WTC11 (cell line): ENCODE data around the gene REN.

Experiments
- ATF6 ChIP-seq: sonication (generic); formaldehyde crosslinking; IDR thresholded peaks from 2 replicates; pipeline ENCODE4 v1.8.1; 2023; ENCODE audit warnings: mild to moderate bottlenecking, missing genetic modification reagents
- CBFB ChIP-seq: sonication (generic); formaldehyde crosslinking; IDR thresholded peaks from 2 replicates; pipeline ENCODE4 v1.8.1; 2022; ENCODE audit warnings: mild to moderate bottlenecking, low read depth, missing genetic modification reagents
- CREB1 ChIP-seq: sonication (generic); formaldehyde crosslinking; IDR thresholded peaks from 2 replicates; pipeline ENCODE4 v1.8.0; 2023; ENCODE audit warnings: mild to moderate bottlenecking, missing genetic modification reagents
- CTCF ChIP-seq: fragments of 200-600 bp; IDR thresholded peaks from 2 replicates; pipeline ENCODE4 v1.8.0; 2022; ENCODE audit warnings: antibody characterized with exemption
- FOXK1 ChIP-seq: sonication (generic); formaldehyde crosslinking; IDR thresholded peaks from 2 replicates; pipeline ENCODE4 v1.8.0; 2022; ENCODE audit warnings: mild to moderate bottlenecking, moderate library complexity, missing genetic modification reagents
- GTF2I ChIP-seq: fragments of 250-450 bp; sonication (Bioruptor Pico); conservative IDR thresholded peaks from 2 replicates; pipeline ENCODE4 v1.4.0; 2021; ENCODE audit warnings: mild to moderate bottlenecking
- JAZF1 ChIP-seq: fragments of 250-450 bp; sonication (Bioruptor Pico); IDR thresholded peaks from 2 replicates; pipeline ENCODE4 v1.9.0; 2021; ENCODE audit warnings: moderate library complexity, mild to moderate bottlenecking, inconsistent platforms
- NR1H2 ChIP-seq: sonication (generic); formaldehyde crosslinking; IDR thresholded peaks from 2 replicates; pipeline ENCODE4 v1.9.0; 2021; ENCODE audit warnings: mild to moderate bottlenecking, moderate library complexity, missing genetic modification reagents
- PRDM15 ChIP-seq: sonication (generic); formaldehyde crosslinking; IDR thresholded peaks from 2 replicates; pipeline ENCODE4 v1.8.0; 2022; ENCODE audit warnings: missing genetic modification reagents
- SOX15 ChIP-seq: fragments of 250-450 bp; sonication (Bioruptor Pico); IDR thresholded peaks from 2 replicates; pipeline ENCODE4 v1.9.0; 2021; ENCODE audit warnings: mild to moderate bottlenecking
- SP1 ChIP-seq: sonication (generic); formaldehyde crosslinking; conservative IDR thresholded peaks from 2 replicates; pipeline ENCODE4 v1.8.1; 2022; ENCODE audit warnings: missing genetic modification reagents
- TCF7 ChIP-seq: sonication (generic); formaldehyde crosslinking; IDR thresholded peaks from 2 replicates; pipeline ENCODE4 v1.8.0; 2022; ENCODE audit warnings: mild to moderate bottlenecking, low read depth, missing genetic modification reagents, moderate library complexity
- USF1 ChIP-seq: sonication (generic); formaldehyde crosslinking; IDR thresholded peaks from 2 replicates; pipeline ENCODE4 v1.8.0; 2022; ENCODE audit warnings: mild to moderate bottlenecking, missing genetic modification reagents
- ZNF121 ChIP-seq: sonication (generic); formaldehyde crosslinking; IDR thresholded peaks from 2 replicates; pipeline ENCODE4 v1.8.0; 2023; ENCODE audit warnings: missing genetic modification reagents

GRCh38 chr1:204124639-204125038 lies 41.5 kb downstream of the REN start:
- TF ChIP-seq SOX15 (CRISPR knock-in tag) (no peak), CREB1 (CRISPR knock-in tag) (no peak), CTCF (no peak), ZNF121 (no peak), ATF6 (no peak), CBFB (no peak), NR1H2 (CRISPR knock-in tag) (no peak), USF1 (no peak), SP1 (CRISPR knock-in tag) (no peak), FOXK1 (CRISPR knock-in tag) (no peak), JAZF1 (CRISPR knock-in tag) (no peak), GTF2I (no peak), PRDM15 (CRISPR knock-in tag) (no peak), TCF7 (CRISPR knock-in tag) (no peak)
